K562 (cell line): ENCODE data around the gene RBPJ. TPM values are rescaled to one million over a fixed set of nuclear protein-coding genes. Genes with fewer than 3 reads are reported as not detected.

ENCODE experiments used
- ARHGAP35 ChIP-seq: fragments of 450-650 bp; IDR thresholded peaks from 2 replicates; pipeline ENCODE4 v1.6.1; 2018; ENCODE audit not compliant: partially characterized antibody
- BHLHE40 ChIP-seq: IDR thresholded peaks from 2 replicates; pipeline ENCODE4 v1.6.1; 2011; ENCODE audit warnings: low read length, improper control_type of control experiment
- CEBPB ChIP-seq: fragments of 450-650 bp; IDR thresholded peaks from 2 replicates; pipeline ENCODE4 v1.6.1; 2016; ENCODE audit warnings: missing genetic modification characterization, missing compliant biosample characterization
- EP400 ChIP-seq: fragments of 450-650 bp; IDR thresholded peaks from 2 replicates; pipeline ENCODE4 v1.6.1; 2017; ENCODE audit warnings: antibody characterized with exemption, mild to moderate bottlenecking, moderate library complexity
- HCFC1 ChIP-seq: IDR thresholded peaks from 2 replicates; pipeline ENCODE4 v1.6.1; 2012; ENCODE audit warnings: low read depth, low read length, improper control_type of control experiment
- MAZ ChIP-seq, 2 experiments: fragments of 450-650 bp in 1 of 2; sonication (generic) in 1 of 2; formaldehyde crosslinking; IDR thresholded peaks in 1 of 2; conservative IDR thresholded peaks in 1 of 2; 2 replicates each; pipeline versions ENCODE4 v1.4.0 to v1.5.0; 2020; ENCODE audit warnings: mild to moderate bottlenecking in 1 of 2, missing genetic modification reagents in 1 of 2
- MXI1 ChIP-seq: IDR thresholded peaks from 2 replicates; pipeline ENCODE4 v1.6.1; 2011; ENCODE audit warnings: low read depth, mild to moderate bottlenecking, improper control_type of control experiment, low read length
- NRF1 ChIP-seq, 2 experiments: fragments of 450-650 bp; IDR thresholded peaks in 1 of 2; conservative IDR thresholded peaks in 1 of 2; 2 replicates each; pipeline ENCODE4 v1.6.1; 2014; ENCODE audit warnings: mild to moderate bottlenecking in 2 of 2
- SP2 ChIP-seq: IDR thresholded peaks from 2 replicates; pipeline ENCODE4 v1.6.1; 2011; ENCODE audit warnings: mild to moderate bottlenecking, low read depth, low read length, moderate library complexity; ENCODE audit not compliant: poor library complexity, severe bottlenecking; ENCODE audit errors: extremely low read depth
- TAF1 ChIP-seq: IDR thresholded peaks from 2 replicates; pipeline ENCODE4 v1.6.1; 2011; ENCODE audit warnings: mild to moderate bottlenecking, low read length, moderate library complexity; ENCODE audit not compliant: insufficient read depth, control insufficient read depth, severe bottlenecking; ENCODE audit errors: extremely low read depth
- TBP ChIP-seq: optimal IDR thresholded peaks from 2 replicates; pipeline ENCODE3; 2011; ENCODE audit warnings: low read depth, low read length, improper control_type of control experiment
- TOE1 ChIP-seq, 2 experiments: fragments of 450-650 bp in 1 of 2; sonication (generic) in 1 of 2; formaldehyde crosslinking in 1 of 2; IDR thresholded peaks; 2 replicates each; pipeline versions ENCODE4 v1.7.1 to v1.8.0; 2016 to 2022; ENCODE audit warnings: borderline replicate concordance in 2 of 2, mild to moderate bottlenecking in 2 of 2, antibody characterized with exemption in 1 of 2, inconsistent platforms in 1 of 2, low read depth in 1 of 2, missing genetic modification reagents in 1 of 2, moderate library complexity in 1 of 2
- ZNF766 ChIP-seq: fragments of 200-800 bp; sonication (Bioruptor generic); conservative IDR thresholded peaks from 2 replicates; pipeline ENCODE4 v1.6.1; 2016; ENCODE audit warnings: missing genetic modification characterization, missing compliant biosample characterization
- polyA plus RNA-seq, 8 experiments: library from polyadenylated mRNA; depleted of rRNA in 4 of 8; stranded (reverse) in 5 of 8; unstranded in 3 of 8; fragments of >200 nt; fragmentation: Nextera tagmentation in 2 of 8; fragmentation: Illumina TruSeq in 1 of 8; extraction: Ambion mirVana in 2 of 8; extraction: Trizol in 1 of 8; gene quantifications; 2 replicates each; pipeline versions ENCODE4 v1.2.1 to v1.2.3, GENCODE V29; 2011 to 2014; ENCODE audit warnings: inconsistent platforms in 1 of 8, missing spikeins in 1 of 8
- total RNA-seq, 7 experiments: library from RNA; depleted of rRNA in 6 of 7; stranded (reverse); fragments of >200 nt in 6 of 7; fragmentation: Illumina TruSeq in 2 of 7; extraction: Trizol in 2 of 7; gene quantifications; 2 replicates each; pipeline versions ENCODE4 v1.2.1 to v1.2.3, GENCODE V29; 2011 to 2021; ENCODE audit warnings: low replicate concordance in 1 of 7
- TF ChIP-seq, protein P1 (sequence below): sonication (generic); formaldehyde crosslinking; IDR thresholded peaks from 2 replicates; pipeline ENCODE4 v1.9.0; 2022; ENCODE audit warnings: mild to moderate bottlenecking, missing genetic modification reagents
- TF ChIP-seq, protein P2 (sequence below), 2 experiments: fragments of 450-650 bp; formaldehyde crosslinking in 1 of 2; IDR thresholded peaks; 2 replicates each; pipeline versions ENCODE4 v1.4.0 to v1.6.1; 2014 to 2020; ENCODE audit warnings: mild to moderate bottlenecking in 2 of 2, borderline replicate concordance in 1 of 2, low read depth in 1 of 2
- TF ChIP-seq, protein P3 (sequence below), 2 experiments: fragments of 450-650 bp; conservative IDR thresholded peaks; 2 replicates each; pipeline ENCODE4 v1.6.1; 2017; ENCODE audit warnings: mild to moderate bottlenecking in 2 of 2, moderate library complexity in 2 of 2

The RBPJ gene
- total and polyA plus RNA-seq, 9 of the 15 experiments (the other 6 are each of a cell fraction or from before 2014, with no cell fraction given): 17.2 to 49.4 (median 33.8) TPM

DNA sequence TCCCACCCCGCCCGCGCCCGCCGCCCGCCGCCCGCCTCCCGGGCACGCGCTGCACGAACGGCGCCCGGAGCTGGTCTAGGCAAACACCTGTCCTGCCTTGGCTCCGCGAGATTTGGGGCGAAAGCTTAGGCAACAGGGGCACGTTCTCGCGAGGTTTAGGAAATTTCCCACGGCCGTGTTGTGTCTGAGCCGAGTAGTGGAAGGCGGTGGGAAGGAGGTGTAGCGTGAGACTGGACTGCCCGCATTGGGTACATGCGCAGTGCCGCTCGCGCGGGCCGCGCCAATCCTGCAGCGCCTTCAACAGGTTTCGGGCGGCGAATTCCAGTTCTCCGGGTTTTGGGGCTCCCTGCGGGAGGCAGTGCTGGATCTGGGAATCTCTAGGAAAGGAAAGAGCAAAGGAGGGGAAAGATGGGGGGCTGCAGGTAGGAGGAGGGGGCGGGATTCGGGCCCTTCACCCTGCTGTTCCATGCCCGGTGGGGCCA lies 1.3 kb upstream of the RBPJ start (continued):
- TF ChIP-seq HCFC1: peak; percentile 24; the same call in 1 of the 2 replicates
- TF ChIP-seq BHLHE40: 0 out of 2 replicates have a peak, but pooled peaks have one; percentile 42
- TF ChIP-seq MAZ (CRISPR knock-in tag; conservative IDR thresholded peaks at IDR 0.05 in 1 of 2, IDR thresholded peaks at IDR 0.05 in 1 of 2): 0 out of 4 replicates have a peak, but pooled peaks of 1 of the 2 experiments have one; percentile 7
- TF ChIP-seq, protein P1, sequence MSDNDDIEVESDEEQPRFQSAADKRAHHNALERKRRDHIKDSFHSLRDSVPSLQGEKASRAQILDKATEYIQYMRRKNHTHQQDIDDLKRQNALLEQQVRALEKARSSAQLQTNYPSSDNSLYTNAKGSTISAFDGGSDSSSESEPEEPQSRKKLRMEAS (CRISPR knock-in tag): peak; percentile 77
- TF ChIP-seq, protein P2, sequence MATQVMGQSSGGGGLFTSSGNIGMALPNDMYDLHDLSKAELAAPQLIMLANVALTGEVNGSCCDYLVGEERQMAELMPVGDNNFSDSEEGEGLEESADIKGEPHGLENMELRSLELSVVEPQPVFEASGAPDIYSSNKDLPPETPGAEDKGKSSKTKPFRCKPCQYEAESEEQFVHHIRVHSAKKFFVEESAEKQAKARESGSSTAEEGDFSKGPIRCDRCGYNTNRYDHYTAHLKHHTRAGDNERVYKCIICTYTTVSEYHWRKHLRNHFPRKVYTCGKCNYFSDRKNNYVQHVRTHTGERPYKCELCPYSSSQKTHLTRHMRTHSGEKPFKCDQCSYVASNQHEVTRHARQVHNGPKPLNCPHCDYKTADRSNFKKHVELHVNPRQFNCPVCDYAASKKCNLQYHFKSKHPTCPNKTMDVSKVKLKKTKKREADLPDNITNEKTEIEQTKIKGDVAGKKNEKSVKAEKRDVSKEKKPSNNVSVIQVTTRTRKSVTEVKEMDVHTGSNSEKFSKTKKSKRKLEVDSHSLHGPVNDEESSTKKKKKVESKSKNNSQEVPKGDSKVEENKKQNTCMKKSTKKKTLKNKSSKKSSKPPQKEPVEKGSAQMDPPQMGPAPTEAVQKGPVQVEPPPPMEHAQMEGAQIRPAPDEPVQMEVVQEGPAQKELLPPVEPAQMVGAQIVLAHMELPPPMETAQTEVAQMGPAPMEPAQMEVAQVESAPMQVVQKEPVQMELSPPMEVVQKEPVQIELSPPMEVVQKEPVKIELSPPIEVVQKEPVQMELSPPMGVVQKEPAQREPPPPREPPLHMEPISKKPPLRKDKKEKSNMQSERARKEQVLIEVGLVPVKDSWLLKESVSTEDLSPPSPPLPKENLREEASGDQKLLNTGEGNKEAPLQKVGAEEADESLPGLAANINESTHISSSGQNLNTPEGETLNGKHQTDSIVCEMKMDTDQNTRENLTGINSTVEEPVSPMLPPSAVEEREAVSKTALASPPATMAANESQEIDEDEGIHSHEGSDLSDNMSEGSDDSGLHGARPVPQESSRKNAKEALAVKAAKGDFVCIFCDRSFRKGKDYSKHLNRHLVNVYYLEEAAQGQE (IDR thresholded peaks at IDR 0.05; ENCODE audit: borderline replicate concordance): peak; percentile 96
- TF ChIP-seq, protein P2 (CRISPR knock-in tag; IDR thresholded peaks at IDR 0.05; ENCODE audit: low read depth): no peak
- TF ChIP-seq EP400: peak; percentile 58; the same call in 1 of the 2 replicates
- 0 out of 2 replicates have a peak, but pooled peaks have one; percentile 7 for TF ChIP-seq MXI1
- no peak for TF ChIP-seq ZNF766 (CRISPR knock-in tag)
- TF ChIP-seq CEBPB (tag): 0 out of 2 replicates have a peak, but pooled peaks have one; percentile 13
- TF ChIP-seq TOE1 (IDR thresholded peaks at IDR 0.05; ENCODE audit: borderline replicate concordance): peak; percentile 74
- no peak for TF ChIP-seq TOE1 (CRISPR knock-in tag; IDR thresholded peaks at IDR 0.05; ENCODE audit: borderline replicate concordance, low read depth)
- TF ChIP-seq SP2: no peak
- TF ChIP-seq ARHGAP35: peak; percentile 87
- peak; percentile 92 to 93 for TF ChIP-seq NRF1 (conservative IDR thresholded peaks at IDR 0.05 in 1 of 2, IDR thresholded peaks at IDR 0.05 in 1 of 2)
- peak; percentile 20 for TF ChIP-seq TAF1
- TF ChIP-seq, protein P3, sequence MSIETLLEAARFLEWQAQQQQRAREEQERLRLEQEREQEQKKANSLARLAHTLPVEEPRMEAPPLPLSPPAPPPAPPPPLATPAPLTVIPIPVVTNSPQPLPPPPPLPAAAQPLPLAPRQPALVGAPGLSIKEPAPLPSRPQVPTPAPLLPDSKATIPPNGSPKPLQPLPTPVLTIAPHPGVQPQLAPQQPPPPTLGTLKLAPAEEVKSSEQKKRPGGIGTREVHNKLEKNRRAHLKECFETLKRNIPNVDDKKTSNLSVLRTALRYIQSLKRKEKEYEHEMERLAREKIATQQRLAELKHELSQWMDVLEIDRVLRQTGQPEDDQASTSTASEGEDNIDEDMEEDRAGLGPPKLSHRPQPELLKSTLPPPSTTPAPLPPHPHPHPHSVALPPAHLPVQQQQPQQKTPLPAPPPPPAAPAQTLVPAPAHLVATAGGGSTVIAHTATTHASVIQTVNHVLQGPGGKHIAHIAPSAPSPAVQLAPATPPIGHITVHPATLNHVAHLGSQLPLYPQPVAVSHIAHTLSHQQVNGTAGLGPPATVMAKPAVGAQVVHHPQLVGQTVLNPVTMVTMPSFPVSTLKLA (conservative IDR thresholded peaks at IDR 0.05): peak in 1 of 2 experiments; percentile 48; a peak in 2 of 4 replicates
- TF ChIP-seq TBP: peak; percentile 59
